Measurements from ENCODE around the gene POLR2M.

The POLR2M gene

DNA sequence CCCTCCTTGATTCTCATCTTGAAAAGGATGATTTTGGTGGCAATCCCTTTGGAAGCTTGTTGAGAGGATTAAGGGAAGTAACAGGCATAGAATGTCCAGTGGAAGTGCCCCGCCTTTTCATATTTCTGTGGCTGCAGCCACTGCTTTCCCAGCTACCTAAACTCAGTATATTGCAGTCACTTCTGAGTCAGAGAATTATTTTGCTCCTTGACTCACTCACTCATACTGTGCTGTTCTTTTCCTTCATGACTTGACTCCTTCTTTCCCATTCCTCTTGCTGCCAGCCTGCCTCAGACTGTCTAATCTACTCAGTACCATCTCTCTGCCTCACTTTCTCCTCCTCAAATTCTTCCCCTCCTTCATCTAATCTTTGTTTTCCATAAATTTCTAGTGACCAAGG, 26.5 kb upstream of the POLR2M start:
- intact Hi-C loops (cut with micrococcal nuclease) = no loop called here
- Mint-ChIP-seq H3K36me3 (ENCODE audit: low read depth) (peaks cover 17% of the 10 kb centered on the region), H3K4me1 (ENCODE audit: low read depth) (peaks cover 5% of the 10 kb centered on the region), H3K9me3 (no peaks in the 10 kb centered on the region), H3K27me3 (peaks cover 2% of the 10 kb centered on the region), H3K27ac (no peak overlapping the region), H3K4me3 (no peak overlapping the region)

DNA sequence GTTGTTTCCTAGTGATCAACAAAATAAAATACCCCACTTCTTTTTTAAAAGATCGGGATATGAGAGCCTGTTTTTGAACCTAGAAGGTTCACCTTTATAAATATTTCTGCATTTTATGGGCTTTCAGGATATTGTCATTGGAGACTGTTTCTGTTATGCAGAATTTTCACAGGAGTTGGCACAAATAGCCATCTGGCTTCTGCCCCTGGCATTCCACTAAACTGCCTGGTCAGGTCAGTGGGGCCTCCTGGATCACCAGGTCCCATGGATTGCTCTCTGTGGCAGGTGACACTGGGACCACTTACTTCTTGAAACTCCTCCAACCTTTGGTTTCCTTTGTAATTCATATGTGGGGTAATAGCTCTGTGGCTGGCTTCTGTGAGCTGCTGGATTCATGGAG, 25.5 kb upstream of the POLR2M start:
- H3K4me3 Mint-ChIP-seq = no peak overlapping the region
- H3K27ac Mint-ChIP-seq = no peak overlapping the region
- intact Hi-C loops (cut with micrococcal nuclease) = no loop called here
- H3K27me3 Mint-ChIP-seq = peaks cover 2% of the 10 kb centered on the region
- no peaks in the 10 kb centered on the region for H3K9me3 Mint-ChIP-seq
- peaks cover 5% of the 10 kb centered on the region for H3K4me1 Mint-ChIP-seq (ENCODE audit: low read depth)
- H3K36me3 Mint-ChIP-seq (ENCODE audit: low read depth) = peaks cover 8% of the 10 kb centered on the region

DNA sequence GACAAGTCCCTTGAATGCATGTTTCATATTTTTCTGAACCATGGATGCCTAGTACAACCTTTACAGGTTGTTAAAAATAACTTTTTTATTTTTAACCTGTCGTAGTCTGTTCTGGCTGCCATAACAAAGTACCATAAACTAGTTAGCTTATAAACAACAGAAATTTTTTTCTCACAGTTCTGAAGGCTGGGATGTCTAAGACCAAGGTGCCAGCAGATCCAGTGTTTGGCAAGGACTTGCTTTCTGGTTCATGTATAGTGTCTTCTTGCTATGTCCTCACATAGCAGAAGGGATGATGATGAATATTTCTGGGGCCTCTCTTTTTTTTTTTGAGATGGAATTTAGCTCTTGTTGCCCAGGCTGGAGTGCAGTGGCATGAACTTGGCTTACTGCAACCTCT, 23.0 kb upstream of the POLR2M start:
- intact Hi-C loops (cut with micrococcal nuclease) = no loop called here
- peaks cover 8% of the 10 kb centered on the region for H3K36me3 Mint-ChIP-seq (ENCODE audit: low read depth)
- H3K27ac Mint-ChIP-seq = no peak overlapping the region
- H3K27me3 Mint-ChIP-seq = peaks cover 2% of the 10 kb centered on the region
- no peak overlapping the region for H3K4me3 Mint-ChIP-seq
- peaks cover 5% of the 10 kb centered on the region for H3K4me1 Mint-ChIP-seq (ENCODE audit: low read depth)
- H3K9me3 Mint-ChIP-seq = no peaks in the 10 kb centered on the region

DNA sequence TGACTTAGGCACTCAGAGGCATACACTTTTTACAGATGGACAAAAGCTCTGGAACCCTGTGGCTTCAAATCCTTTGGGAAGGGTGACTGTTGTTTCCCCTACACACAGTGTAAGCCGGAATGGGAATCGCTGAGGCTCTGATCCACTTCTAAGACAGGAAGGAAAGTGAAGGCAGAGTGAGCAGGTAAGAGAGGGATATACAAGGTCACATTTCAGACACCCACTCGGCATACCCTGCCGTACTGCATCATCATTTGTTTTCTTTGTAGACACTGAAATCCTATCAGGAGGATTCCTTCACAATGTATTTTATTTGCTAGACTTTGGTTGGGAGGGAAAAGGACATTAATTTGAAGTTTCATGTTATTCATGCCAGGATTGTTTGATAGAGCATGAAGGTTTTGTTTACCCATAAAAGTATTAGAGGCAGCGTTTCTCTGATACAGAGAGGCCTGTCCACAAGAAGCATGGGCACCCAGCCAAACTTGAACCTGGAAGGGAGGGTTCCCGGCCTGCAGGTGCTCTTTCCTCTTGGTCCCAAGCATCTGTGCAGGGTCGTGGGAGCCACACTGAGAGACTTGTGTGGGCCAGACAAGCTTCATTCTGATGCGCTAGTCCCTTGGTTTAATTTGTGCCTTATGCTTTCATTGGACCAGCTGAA, 21.9 kb upstream of the POLR2M start:
- Mint-ChIP-seq H3K4me1 (ENCODE audit: low read depth) (peaks cover 5% of the 10 kb centered on the region), H3K36me3 (ENCODE audit: low read depth) (peaks cover 8% of the 10 kb centered on the region), H3K27ac (no peak overlapping the region), H3K4me3 (no peak overlapping the region), H3K9me3 (no peaks in the 10 kb centered on the region), H3K27me3 (no peaks in the 10 kb centered on the region)
- intact Hi-C loops (cut with micrococcal nuclease) = no loop called here

DNA sequence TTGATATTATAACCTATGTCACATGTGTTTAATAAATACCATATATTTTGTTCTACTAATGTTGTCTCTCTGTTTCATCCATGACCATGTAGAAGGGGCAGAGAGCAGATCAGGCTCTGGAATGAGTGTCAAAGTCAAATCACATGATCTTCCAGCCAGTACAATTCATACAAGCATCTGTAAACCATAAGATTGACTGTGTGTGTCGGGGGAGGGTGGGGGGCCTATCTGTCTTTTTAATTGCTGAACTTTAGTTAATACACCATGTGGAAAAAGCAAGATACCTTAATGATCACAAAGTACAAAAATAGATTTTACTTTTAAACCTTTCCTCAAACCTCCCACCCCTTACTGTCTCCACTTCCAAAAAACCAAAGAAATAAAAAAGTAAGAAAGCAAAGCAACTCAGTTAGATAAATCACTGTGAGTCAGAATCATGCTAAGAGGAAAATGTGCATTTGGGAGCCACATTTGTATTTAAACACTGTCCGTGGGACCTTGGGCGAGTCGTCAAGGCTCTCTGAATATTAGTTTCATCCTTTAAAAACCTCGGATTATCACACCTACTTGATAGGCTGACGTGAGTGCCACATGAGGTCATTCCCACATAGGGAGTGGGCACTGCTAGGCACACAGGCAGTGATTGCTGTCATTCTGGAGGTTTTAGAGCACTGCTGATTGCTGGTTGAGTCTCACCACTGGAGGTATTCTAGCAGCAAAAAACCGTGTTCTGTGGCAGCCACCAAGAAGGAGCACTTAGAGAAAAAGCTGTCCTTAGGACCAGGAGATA, 21.0 kb upstream of the POLR2M start:
- H3K27ac Mint-ChIP-seq = no peak overlapping the region
- H3K4me3 Mint-ChIP-seq = no peak overlapping the region
- peaks cover 8% of the 10 kb centered on the region for H3K36me3 Mint-ChIP-seq (ENCODE audit: low read depth)
- no peaks in the 10 kb centered on the region for H3K4me1 Mint-ChIP-seq (ENCODE audit: low read depth)
- no peaks in the 10 kb centered on the region for H3K27me3 Mint-ChIP-seq
- intact Hi-C loops (cut with micrococcal nuclease) = no loop called here
- H3K9me3 Mint-ChIP-seq = no peaks in the 10 kb centered on the region

DNA sequence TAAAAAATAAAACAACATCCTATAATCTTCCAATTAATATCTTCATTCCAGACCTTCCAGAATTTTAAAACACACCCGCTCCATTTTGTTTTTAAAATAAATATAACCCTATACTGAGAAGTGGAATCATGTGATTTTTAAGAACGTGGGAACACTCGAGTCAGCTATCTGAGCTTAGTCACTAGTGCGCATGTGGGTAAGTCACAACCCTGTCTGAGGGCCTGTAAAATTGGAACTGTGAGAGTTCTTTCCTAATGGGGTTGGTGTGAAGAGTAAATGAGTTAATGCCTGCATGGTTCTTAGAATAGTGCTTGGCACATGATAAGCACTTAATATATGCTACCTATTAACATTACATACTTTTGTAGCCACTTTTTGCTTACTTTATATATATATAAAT, 19.9 kb upstream of the POLR2M start:
- H3K4me3 Mint-ChIP-seq = no peak overlapping the region
- no peaks in the 10 kb centered on the region for H3K27me3 Mint-ChIP-seq
- no peaks in the 10 kb centered on the region for H3K9me3 Mint-ChIP-seq
- H3K36me3 Mint-ChIP-seq (ENCODE audit: low read depth) = peaks cover 8% of the 10 kb centered on the region
- intact Hi-C loops (cut with micrococcal nuclease) = no loop called here
- H3K4me1 Mint-ChIP-seq (ENCODE audit: low read depth) = no peaks in the 10 kb centered on the region
- no peak overlapping the region for H3K27ac Mint-ChIP-seq

DNA sequence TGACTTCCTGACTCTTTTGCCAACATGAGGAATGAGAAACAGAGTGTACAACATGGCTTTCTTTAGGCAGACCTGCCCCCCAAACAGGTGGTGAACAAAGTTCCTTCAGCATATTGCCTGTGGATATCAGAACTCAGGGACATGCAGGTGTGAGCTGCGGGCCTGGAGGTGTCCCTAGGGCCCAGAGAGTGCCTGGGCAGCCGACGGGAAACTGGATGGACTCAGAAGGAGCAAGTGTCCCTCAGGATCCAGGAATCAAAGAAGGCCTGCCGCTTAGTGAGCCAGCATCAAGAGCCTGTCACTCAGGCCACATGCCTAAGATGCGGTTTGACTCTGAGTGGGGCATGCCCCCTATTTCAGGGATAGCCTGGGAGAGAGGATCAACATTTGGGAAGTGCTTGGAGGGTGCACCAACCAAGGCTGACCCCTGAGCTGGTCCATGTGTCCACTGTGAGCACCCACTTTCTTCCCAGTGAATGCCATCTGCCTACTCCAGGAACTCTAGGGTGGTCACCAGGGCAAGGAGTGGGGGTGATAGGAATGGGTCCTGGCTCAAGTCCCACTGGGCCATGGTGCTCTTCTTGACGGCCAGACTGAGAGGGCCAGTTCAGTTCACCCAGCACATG, 16.1 kb upstream of the POLR2M start:
- no peaks in the 10 kb centered on the region for H3K9me3 Mint-ChIP-seq
- no peaks in the 10 kb centered on the region for H3K4me1 Mint-ChIP-seq (ENCODE audit: low read depth)
- H3K4me3 Mint-ChIP-seq = no peak overlapping the region
- no peaks in the 10 kb centered on the region for H3K36me3 Mint-ChIP-seq (ENCODE audit: low read depth)
- peaks cover 1% of the 10 kb centered on the region for H3K27me3 Mint-ChIP-seq
- intact Hi-C loops (cut with micrococcal nuclease) = no loop called here
- H3K27ac Mint-ChIP-seq = no peak overlapping the region

DNA sequence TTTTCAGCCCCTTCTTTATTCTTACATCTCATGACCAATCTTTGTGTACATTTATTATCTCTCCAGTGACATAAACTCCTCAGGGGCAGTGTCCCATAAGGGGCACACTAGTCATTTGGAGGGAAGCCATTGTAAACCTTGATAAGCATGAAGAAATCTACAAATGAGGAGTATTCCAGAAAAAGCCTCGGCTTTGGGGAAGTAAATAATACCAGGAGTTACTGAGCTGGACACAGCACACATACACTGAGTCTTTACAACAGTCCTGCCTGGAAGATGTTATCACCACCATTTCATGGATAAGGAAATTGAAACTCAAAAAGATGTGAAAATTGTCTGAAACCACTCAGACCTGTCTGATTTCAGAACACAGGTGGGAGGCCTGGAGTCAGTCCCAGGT, 15.4 kb upstream of the POLR2M start:
- Mint-ChIP-seq H3K4me3 (no peak overlapping the region), H3K36me3 (ENCODE audit: low read depth) (no peaks in the 10 kb centered on the region), H3K9me3 (no peaks in the 10 kb centered on the region), H3K27ac (no peak overlapping the region), H3K27me3 (peaks cover 1% of the 10 kb centered on the region), H3K4me1 (ENCODE audit: low read depth) (no peaks in the 10 kb centered on the region)
- intact Hi-C loops (cut with micrococcal nuclease) = no loop called here

DNA sequence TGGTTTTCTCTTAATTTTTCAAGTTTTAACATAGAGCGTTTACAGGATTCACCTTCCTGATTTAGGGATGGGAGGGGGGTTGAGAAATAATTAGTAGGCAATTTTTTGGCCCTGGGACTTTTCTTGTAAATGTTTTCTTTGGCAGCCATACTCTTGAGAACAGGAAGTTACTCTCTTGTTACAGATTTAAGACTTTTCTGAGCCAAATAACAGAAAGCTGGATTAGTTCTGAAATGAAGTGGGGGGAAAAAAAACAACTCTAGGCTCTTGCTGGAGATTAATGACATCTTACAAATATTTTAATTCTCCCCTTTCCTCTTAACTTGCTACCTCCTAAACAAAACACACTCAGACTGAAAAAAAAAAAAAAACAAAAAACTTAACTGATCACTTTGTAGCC, 13.8 kb upstream of the POLR2M start:
- Mint-ChIP-seq H3K36me3 (ENCODE audit: low read depth) (no peaks in the 10 kb centered on the region), H3K4me1 (ENCODE audit: low read depth) (no peaks in the 10 kb centered on the region), H3K4me3 (no peak overlapping the region), H3K27me3 (peaks cover 7% of the 10 kb centered on the region), H3K9me3 (no peaks in the 10 kb centered on the region), H3K27ac (no peak overlapping the region)
- intact Hi-C loops (cut with micrococcal nuclease) = no loop called here

DNA sequence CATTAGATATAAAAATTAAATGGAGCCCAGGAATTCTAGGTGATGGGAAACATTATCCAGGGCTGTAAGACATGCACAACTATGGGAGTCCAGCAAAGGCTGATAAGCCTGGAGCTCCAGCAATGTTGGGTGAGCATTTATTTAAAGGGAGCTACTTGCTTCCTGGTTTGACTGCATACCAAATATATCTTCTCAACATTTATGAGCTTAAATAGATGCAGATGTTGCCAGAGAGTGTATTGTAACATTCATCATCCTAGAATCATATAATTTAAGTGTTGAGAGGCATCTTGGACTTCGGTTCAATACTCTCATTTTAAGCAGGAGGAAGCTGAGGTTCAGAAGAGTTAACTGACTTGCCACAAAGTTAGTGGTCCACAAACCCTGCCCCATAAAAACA, 12.2 kb upstream of the POLR2M start:
- H3K4me3 Mint-ChIP-seq = no peak overlapping the region
- intact Hi-C loops (cut with micrococcal nuclease) = no loop called here
- H3K27ac Mint-ChIP-seq = no peak overlapping the region

DNA sequence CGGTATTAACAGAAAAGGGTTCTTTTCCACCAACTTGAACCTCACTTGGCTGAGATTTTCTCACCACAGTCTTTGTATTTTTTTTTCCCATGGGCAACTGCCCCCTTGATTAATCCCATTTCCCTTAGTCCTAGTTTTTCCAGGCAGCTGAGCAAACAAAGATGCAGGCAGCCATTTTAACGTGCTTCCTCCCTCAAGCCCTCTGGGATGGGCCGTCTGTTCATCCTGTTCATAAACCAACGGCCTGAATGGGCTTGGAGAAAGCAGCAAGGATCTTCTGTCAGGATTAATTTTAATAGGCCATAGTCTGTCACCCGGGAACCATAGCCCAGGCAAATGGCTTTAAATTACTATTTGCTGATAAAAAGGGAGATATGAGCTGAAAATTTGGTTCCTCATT, 10.4 kb upstream of the POLR2M start:
- no peak overlapping the region for H3K4me3 Mint-ChIP-seq
- H3K27me3 Mint-ChIP-seq = peaks cover 20% of the 10 kb centered on the region
- no peak overlapping the region for H3K27ac Mint-ChIP-seq
- no peaks in the 10 kb centered on the region for H3K36me3 Mint-ChIP-seq (ENCODE audit: low read depth)
- no peaks in the 10 kb centered on the region for H3K9me3 Mint-ChIP-seq
- intact Hi-C loops (cut with micrococcal nuclease) = no loop called here
- H3K4me1 Mint-ChIP-seq (ENCODE audit: low read depth) = no peaks in the 10 kb centered on the region

More for the DNA sequence above, 12.2 kb upstream of the POLR2M start:
- H3K36me3 Mint-ChIP-seq (ENCODE audit: low read depth) = no peaks in the 10 kb centered on the region
- no peaks in the 10 kb centered on the region for H3K9me3 Mint-ChIP-seq
- peaks cover 11% of the 10 kb centered on the region for H3K27me3 Mint-ChIP-seq
- H3K4me1 Mint-ChIP-seq (ENCODE audit: low read depth) = no peaks in the 10 kb centered on the region

DNA sequence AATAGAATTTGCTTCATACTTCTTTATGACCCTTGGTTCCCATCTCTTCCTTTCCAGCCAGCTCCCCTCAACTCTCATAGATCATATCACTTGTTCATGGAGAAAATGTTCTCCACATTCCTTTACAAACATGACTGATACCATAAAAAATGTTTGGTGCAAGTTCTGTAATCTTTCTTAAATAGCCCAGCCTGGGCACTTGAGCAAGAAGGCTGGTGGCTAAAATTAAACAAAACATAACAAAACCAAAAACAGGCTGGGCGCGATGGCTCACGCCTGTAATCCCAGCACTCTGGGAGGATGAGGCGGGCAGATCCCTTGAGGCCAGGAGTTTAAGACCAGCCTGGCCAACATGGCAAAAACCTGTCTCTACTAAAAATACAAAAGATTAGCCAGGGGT, 8.9 kb upstream of the POLR2M start:
- H3K27me3 Mint-ChIP-seq = peaks cover 28% of the 10 kb centered on the region
- no peaks in the 10 kb centered on the region for H3K36me3 Mint-ChIP-seq (ENCODE audit: low read depth)
- H3K4me1 Mint-ChIP-seq (ENCODE audit: low read depth) = no peaks in the 10 kb centered on the region
- H3K4me3 Mint-ChIP-seq = no peak overlapping the region
- intact Hi-C loops (cut with micrococcal nuclease) = no loop called here
- no peak overlapping the region for H3K27ac Mint-ChIP-seq
- no peaks in the 10 kb centered on the region for H3K9me3 Mint-ChIP-seq

DNA sequence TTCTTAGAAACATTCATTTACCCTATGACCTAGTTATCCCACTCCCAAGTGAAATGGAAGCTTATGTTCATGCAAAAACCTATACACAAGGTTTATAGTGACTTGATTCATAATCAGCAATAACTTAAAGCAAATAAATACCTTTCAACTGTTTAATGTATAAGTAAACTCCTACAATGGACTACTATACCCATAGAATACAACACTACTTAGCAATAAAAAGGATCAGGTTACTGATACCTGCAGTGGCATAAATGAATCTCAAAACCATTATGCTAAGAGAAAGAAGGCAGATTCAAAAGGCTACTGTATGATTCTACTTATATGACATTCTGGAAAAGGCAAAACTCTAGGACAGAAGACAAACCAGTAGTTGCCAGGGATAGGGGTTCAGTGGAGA, 8.3 kb upstream of the POLR2M start:
- H3K9me3 Mint-ChIP-seq = no peaks in the 10 kb centered on the region
- peaks cover 33% of the 10 kb centered on the region for H3K27me3 Mint-ChIP-seq
- H3K4me3 Mint-ChIP-seq = no peak overlapping the region
- H3K4me1 Mint-ChIP-seq (ENCODE audit: low read depth) = no peaks in the 10 kb centered on the region
- H3K36me3 Mint-ChIP-seq (ENCODE audit: low read depth) = no peaks in the 10 kb centered on the region
- no peak overlapping the region for H3K27ac Mint-ChIP-seq
- intact Hi-C loops (cut with micrococcal nuclease) = no loop called here

DNA sequence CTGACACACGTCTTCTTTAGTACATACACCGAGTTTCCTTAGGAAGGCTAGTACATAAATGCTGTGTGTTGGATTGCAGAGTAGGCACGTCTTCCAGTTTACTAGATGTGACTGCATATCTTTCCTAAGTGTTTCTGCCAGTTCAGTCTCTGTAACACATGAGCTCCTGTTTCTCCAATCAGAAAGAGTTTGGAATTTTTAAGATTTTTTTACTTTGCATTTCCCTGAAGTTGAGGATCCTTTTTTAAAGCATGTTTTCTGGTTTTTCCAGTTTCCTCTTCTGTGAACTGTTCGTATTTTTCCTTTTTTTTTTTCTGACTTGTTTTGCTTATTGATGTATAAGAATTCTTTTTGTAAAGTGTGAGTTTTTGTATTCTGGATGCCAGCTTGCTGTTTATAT, 7.5 kb upstream of the POLR2M start:
- Mint-ChIP-seq H3K27me3 (peaks cover 35% of the 10 kb centered on the region), H3K36me3 (ENCODE audit: low read depth) (no peaks in the 10 kb centered on the region), H3K27ac (no peak overlapping the region), H3K4me3 (no peak overlapping the region), H3K9me3 (no peaks in the 10 kb centered on the region), H3K4me1 (ENCODE audit: low read depth) (no peaks in the 10 kb centered on the region)
- intact Hi-C loops (cut with micrococcal nuclease) = no loop called here
